Posterior cingulate gyrus (tissue), 11 donors: ENCODE measurements around the gene OSBPL3.

Experiments
- DNase-seq, 10 donors: peaks; one replicate each; pipeline versions ENCODE4 v3.0.0 to v3.0.0-alpha.2; 2020 to 2021; ENCODE audit warnings: mixed read lengths in 3 of 10
- intact Hi-C: fragments of 100-400 bp; cut with DNase I; formaldehyde crosslinking; loops from one replicate; pipeline ENCODE4 v1.15.1; 2023

The OSBPL3 gene

GRCh38 chr7:24751484-24751883 lies 228.5 kb downstream of the OSBPL3 start:
- intact Hi-C loops: no loop called here
- no peak for DNase-seq

- DNase-seq: no peak
- intact Hi-C loops: no loop called here
Observed at GRCh38 chr7:24750441-24751055, 229.4 kb downstream of the OSBPL3 start.

GRCh38 chr7:24748521-24748920 lies 231.5 kb downstream of the OSBPL3 start:
- DNase-seq: no peak
- intact Hi-C loops: no loop called here
